IPS-20b (cell line): ENCODE results near the gene KRT36.

Experiments used
- H3K27ac ChIP-seq: one replicate; pipeline ENCODE4 v1.5.1; 2013; ENCODE audit warnings: low read length
- H3K27me3 ChIP-seq: 2 replicates; pipeline ENCODE4 v1.6.1; 2013; ENCODE audit warnings: mild to moderate bottlenecking, low read length, inconsistent platforms; ENCODE audit not compliant: insufficient read depth
- H3K36me3 ChIP-seq: 2 replicates; pipeline ENCODE4 v1.6.1; 2013; ENCODE audit warnings: low read depth, mild to moderate bottlenecking, inconsistent platforms, low read length, moderate library complexity; ENCODE audit not compliant: insufficient read depth
- H3K4me1 ChIP-seq: 2 replicates; pipeline ENCODE4 v1.6.1; 2013; ENCODE audit warnings: mild to moderate bottlenecking, control low read depth, inconsistent platforms, low read length, moderate library complexity; ENCODE audit not compliant: insufficient read depth
- H3K4me3 ChIP-seq: 2 replicates; pipeline ENCODE4 v1.5.1; 2013; ENCODE audit warnings: mild to moderate bottlenecking, low read length, inconsistent platforms
- H3K9ac ChIP-seq: 2 replicates; pipeline ENCODE4 v1.6.1; 2013; ENCODE audit warnings: low read depth, mild to moderate bottlenecking, inconsistent platforms, low read length, moderate library complexity
- H3K9me3 ChIP-seq: 2 replicates; pipeline ENCODE4 v1.6.1; 2013; ENCODE audit warnings: mild to moderate bottlenecking, low read depth, low read length, inconsistent platforms; ENCODE audit not compliant: insufficient read depth

Gene KRT36

DNA sequence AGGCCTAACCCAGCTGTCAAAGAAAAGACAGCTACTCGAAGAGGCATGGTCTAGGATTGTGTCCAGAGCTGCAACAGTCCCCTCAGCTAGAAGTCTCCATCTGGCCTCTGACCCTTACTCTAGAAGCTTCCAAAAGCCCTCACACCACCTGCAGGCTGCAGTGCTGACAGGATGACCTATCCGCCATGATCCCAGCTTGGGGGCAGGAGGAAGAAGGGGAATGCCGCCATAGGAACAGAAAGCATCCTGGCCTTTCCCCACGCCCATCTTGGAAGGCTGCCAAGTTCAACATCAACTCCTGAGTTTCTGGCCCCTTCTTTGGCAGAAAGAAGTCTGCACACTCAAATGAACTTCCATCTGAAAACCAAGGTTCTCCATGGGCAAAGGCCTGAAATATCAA is 3.1 kb upstream of the KRT36 start:
- Histone ChIP-seq H3K27me3 (no peaks in the 10 kb centered on the region; the same call in 1 of the 2 replicates), H3K27ac (no peak overlapping the region), H3K4me1 (no peaks in the 10 kb centered on the region), H3K36me3 (no peaks in the 10 kb centered on the region), H3K9me3 (no peaks in the 10 kb centered on the region), H3K9ac (no peak overlapping the region), H3K4me3 (no peak overlapping the region)

DNA sequence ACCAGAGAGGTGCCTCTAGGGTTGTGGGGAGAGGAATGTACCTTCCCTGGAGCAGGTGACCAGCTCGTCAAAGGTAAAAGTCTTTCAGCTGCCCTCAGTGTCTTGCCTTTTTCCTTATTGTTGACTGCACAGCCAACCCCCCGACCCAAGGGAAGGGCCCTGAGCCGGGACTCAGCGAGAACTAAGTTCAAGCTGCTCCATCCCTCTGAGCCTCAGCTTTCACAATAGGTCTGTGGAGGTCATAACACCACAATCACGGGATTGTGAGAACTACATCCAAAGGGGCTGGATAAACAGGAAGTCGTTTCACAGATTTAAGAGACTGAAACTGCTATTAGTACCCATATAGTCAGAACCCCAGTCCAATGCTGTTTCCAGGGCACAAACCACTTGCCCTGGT is 2.6 kb upstream of the KRT36 start:
- H3K27me3 ChIP-seq, result peaks cover 4% of the 10 kb centered on the region; the same call in 1 of the 2 replicates
- no peaks in the 10 kb centered on the region for H3K4me1 ChIP-seq
- H3K4me3 ChIP-seq, result no peak overlapping the region
- no peak overlapping the region for H3K27ac ChIP-seq
- no peaks in the 10 kb centered on the region for H3K36me3 ChIP-seq
- no peak overlapping the region for H3K9ac ChIP-seq
- no peaks in the 10 kb centered on the region for H3K9me3 ChIP-seq

GRCh38 chr17:41491476-41491875 is 1.8 kb upstream of the KRT36 start:
- H3K4me3 ChIP-seq, result no peak overlapping the region
- no peaks in the 10 kb centered on the region for H3K4me1 ChIP-seq
- no peak overlapping the region for H3K27ac ChIP-seq
- no peaks in the 10 kb centered on the region for H3K9me3 ChIP-seq
- peaks cover 12% of the 10 kb centered on the region for H3K27me3 ChIP-seq
- H3K9ac ChIP-seq, result no peak overlapping the region
- no peaks in the 10 kb centered on the region for H3K36me3 ChIP-seq

GRCh38 chr17:41490000-41490990 is 585 bp upstream of the KRT36 start:
- H3K9ac ChIP-seq, result no peak overlapping the region

GRCh38 chr17:41486809-41487530 is 2.7 kb downstream of the KRT36 start:
- no peaks in the 10 kb centered on the region for H3K36me3 ChIP-seq
- no peak overlapping the region for H3K9ac ChIP-seq

More at GRCh38 chr17:41490000-41490990, 585 bp upstream of the KRT36 start:
- Histone ChIP-seq H3K4me1 (no peaks in the 10 kb centered on the region), H3K36me3 (no peaks in the 10 kb centered on the region), H3K4me3 (no peak overlapping the region), H3K27ac (no peak overlapping the region), H3K27me3 (peaks cover 16% of the 10 kb centered on the region), H3K9me3 (no peaks in the 10 kb centered on the region)

GRCh38 chr17:41486316-41486715 is 3.4 kb downstream of the KRT36 start:
- H3K4me3 ChIP-seq, result no peak overlapping the region
- no peak overlapping the region for H3K9ac ChIP-seq
- no peak overlapping the region for H3K27ac ChIP-seq

More at GRCh38 chr17:41486809-41487530, 2.7 kb downstream of the KRT36 start:
- no peak overlapping the region for H3K27ac ChIP-seq
- no peaks in the 10 kb centered on the region for H3K4me1 ChIP-seq
- no peak overlapping the region for H3K4me3 ChIP-seq
- H3K27me3 ChIP-seq, result peaks cover 16% of the 10 kb centered on the region
- H3K9me3 ChIP-seq, result no peaks in the 10 kb centered on the region

GRCh38 chr17:41484920-41485904 is 4.5 kb downstream of the KRT36 start:
- no peak overlapping the region for H3K27ac ChIP-seq
- H3K9ac ChIP-seq, result no peak overlapping the region
- H3K9me3 ChIP-seq, result no peaks in the 10 kb centered on the region
- H3K36me3 ChIP-seq, result no peaks in the 10 kb centered on the region
- peaks cover 16% of the 10 kb centered on the region for H3K27me3 ChIP-seq
- no peak overlapping the region for H3K4me3 ChIP-seq
- no peaks in the 10 kb centered on the region for H3K4me1 ChIP-seq

More at GRCh38 chr17:41486316-41486715, 3.4 kb downstream of the KRT36 start:
- no peaks in the 10 kb centered on the region for H3K9me3 ChIP-seq
- no peaks in the 10 kb centered on the region for H3K36me3 ChIP-seq
- peaks cover 16% of the 10 kb centered on the region for H3K27me3 ChIP-seq
- no peaks in the 10 kb centered on the region for H3K4me1 ChIP-seq

GRCh38 chr17:41483991-41484826 is 5.5 kb downstream of the KRT36 start:
- no peaks in the 10 kb centered on the region for H3K9me3 ChIP-seq
- no peak overlapping the region for H3K9ac ChIP-seq
- no peaks in the 10 kb centered on the region for H3K4me1 ChIP-seq
- H3K27ac ChIP-seq, result no peak overlapping the region
- no peak overlapping the region for H3K4me3 ChIP-seq
- peaks cover 16% of the 10 kb centered on the region for H3K27me3 ChIP-seq
- H3K36me3 ChIP-seq, result no peaks in the 10 kb centered on the region

- Histone ChIP-seq H3K27ac (no peak overlapping the region), H3K27me3 (peaks cover 16% of the 10 kb centered on the region), H3K4me3 (no peak overlapping the region), H3K36me3 (no peaks in the 10 kb centered on the region), H3K4me1 (no peaks in the 10 kb centered on the region), H3K9ac (no peak overlapping the region), H3K9me3 (no peaks in the 10 kb centered on the region)
Measured at GRCh38 chr17:41483531-41483930, 6.2 kb downstream of the KRT36 start.

GRCh38 chr17:41481036-41481435 is 8.7 kb downstream of the KRT36 start, which contains the start of gene KRT35:
Gene KRT35 (minus strand): TSS chr17:41481151. CDS start chr17:41481097, 54 bp downstream.
- no peaks in the 10 kb centered on the region; the same call in 1 of the 2 replicates for H3K27me3 ChIP-seq
- no peak within 1 kb of the TSS for H3K9ac ChIP-seq
- H3K4me3 ChIP-seq, result no peak within 1 kb of the TSS
- no peaks in the 10 kb centered on the region for H3K9me3 ChIP-seq
- no peak within 1 kb of the TSS for H3K27ac ChIP-seq
- no peaks in the 10 kb centered on the region for H3K36me3 ChIP-seq
- no peaks in the 10 kb centered on the region for H3K4me1 ChIP-seq
